Caco-2 (cell line): Measurements from ENCODE around the gene CCT7. TPM values are rescaled to one million over a fixed set of nuclear protein-coding genes. Genes with fewer than 3 reads are reported as not detected.

ENCODE experiments used
- BruUV-seq: library from RNA; stranded (reverse); fragments of 400-500 nt; replicated peaks from 2 replicates; lab custom pipeline; 2021; lab: Mats Ljungman, UMichigan
- CTCF ChIA-PET: fragments of 300-600 bp; sonication (Branson Sonifier 250); formaldehyde crosslinking; loops from one replicate; lab custom pipeline; 2022; ENCODE audit warnings: antibody characterized with exemption; lab: Charles Lee
- POLR2A ChIA-PET: fragments of 300-600 bp; sonication (Branson Sonifier 250); formaldehyde crosslinking; loops from one replicate; lab custom pipeline; 2022; ENCODE audit warnings: antibody characterized with exemption; lab: Charles Lee
- DNase-seq, 2 experiments: peaks; one replicate each; pipeline versions ENCODE4 v3.0.0 to v3.0.0-alpha.2; 2020 to 2022
- H3K27me3 ChIP-seq: replicated peaks from 2 replicates; pipeline ENCODE4 v1.6.0; 2011; ENCODE audit warnings: low read length; ENCODE audit not compliant: control insufficient read depth, insufficient read depth
- H3K36me3 ChIP-seq: 2 replicates; pipeline ENCODE4 v1.5.1; 2011; ENCODE audit warnings: low read length; ENCODE audit not compliant: control insufficient read depth, insufficient read depth
- H3K4me1 ChIP-seq: fragments of 250-450 bp; sonication (Bioruptor Pico); 2 replicates; pipeline ENCODE4 v1.5.1; 2020; ENCODE audit warnings: mild to moderate bottlenecking
- H3K4me3 ChIP-seq: 2 replicates; pipeline ENCODE4 v1.5.1; 2011; ENCODE audit warnings: low read depth, mild to moderate bottlenecking, control low read depth, low read length
- H3K9me3 ChIP-seq: fragments of 250-450 bp; sonication (Bioruptor Pico); 2 replicates; pipeline ENCODE4 v1.5.1; 2020; ENCODE audit warnings: mild to moderate bottlenecking, moderate library complexity
- H3K27ac Mint-ChIP-seq: one replicate; pipeline ENCODE4 v1.8.0; 2022; ENCODE audit warnings: mixed read lengths; ENCODE audit not compliant: unreplicated experiment
- H3K27me3 Mint-ChIP-seq: one replicate; pipeline ENCODE4 v1.8.0; 2022; ENCODE audit warnings: mixed read lengths; ENCODE audit not compliant: insufficient read depth, unreplicated experiment
- H3K36me3 Mint-ChIP-seq: one replicate; pipeline ENCODE4 v1.8.0; 2022; ENCODE audit warnings: mild to moderate bottlenecking, mixed read lengths; ENCODE audit not compliant: insufficient read depth, unreplicated experiment
- H3K4me1 Mint-ChIP-seq: one replicate; pipeline ENCODE4 v1.8.0; 2022; ENCODE audit warnings: low read depth, mixed read lengths; ENCODE audit not compliant: unreplicated experiment
- H3K4me3 Mint-ChIP-seq: one replicate; pipeline ENCODE4 v1.8.0; 2022; ENCODE audit warnings: mild to moderate bottlenecking, moderate library complexity, mixed read lengths; ENCODE audit not compliant: unreplicated experiment
- H3K9me3 Mint-ChIP-seq: one replicate; pipeline ENCODE4 v1.8.0; 2022; ENCODE audit warnings: mixed read lengths; ENCODE audit not compliant: unreplicated experiment
- intact Hi-C: fragments of 100-400 bp; cut with micrococcal nuclease; formaldehyde crosslinking; loops from one replicate; pipeline ENCODE4 v1.10.0; 2022; ENCODE audit not compliant: unreplicated experiment
- total RNA-seq: library from RNA; stranded (reverse); gene quantifications from 2 replicates; pipeline ENCODE4 v1.2.3, GENCODE V29; 2022
- TF ChIP-seq, protein P1 (sequence below), 2 experiments: fragments of 200-600 bp in 1 of 2; IDR thresholded peaks; 1 replicate in 1 of 2; 2 replicates in 1 of 2; pipeline versions ENCODE4 v1.5.1 to v1.8.0; 2011 to 2022; ENCODE audit warnings: antibody characterized with exemption in 1 of 2, control low read depth in 1 of 2, inconsistent platforms in 1 of 2, low read depth in 1 of 2, low read length in 1 of 2, mild to moderate bottlenecking in 1 of 2, moderate library complexity in 1 of 2; ENCODE audit not compliant: insufficient read depth in 1 of 2, severe bottlenecking in 1 of 2, unreplicated experiment in 1 of 2

CCT7 gene
- total RNA-seq, 1 experiment from 2014 or later, result 450 TPM

DNA sequence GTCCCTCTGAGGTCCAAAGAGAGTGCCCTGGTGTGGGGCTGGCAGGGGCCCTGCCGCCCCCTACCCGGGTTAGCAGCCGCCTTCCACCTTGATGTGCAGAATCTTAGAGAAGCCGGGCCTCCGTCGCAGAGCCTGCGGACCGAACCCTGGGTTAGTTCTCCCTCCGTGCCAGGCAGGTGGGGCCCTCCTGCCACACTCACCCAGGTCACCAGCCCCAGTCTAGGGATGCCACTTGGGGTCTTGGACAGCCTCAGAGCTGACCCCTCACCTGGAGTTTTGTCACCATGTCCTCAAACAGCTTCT, 24.8 kb downstream of the CCT7 start:
- Histone ChIP-seq H3K4me3 (no peak overlapping the region), H3K9me3 (no peaks in the 10 kb centered on the region), H3K4me1 (no peaks in the 10 kb centered on the region), H3K27me3 (no peaks in the 10 kb centered on the region), H3K36me3 (no peaks in the 10 kb centered on the region; the same call in 1 of the 2 replicates)
- no peak overlapping the region for H3K4me3 Mint-ChIP-seq
- H3K27me3 Mint-ChIP-seq, result no peaks in the 10 kb centered on the region
- intact Hi-C loops, result no loop called here
- H3K36me3 Mint-ChIP-seq, result peaks cover 44% of the 10 kb centered on the region
- H3K4me1 Mint-ChIP-seq, result no peaks in the 10 kb centered on the region
- CTCF ChIA-PET, result no interaction called here
- no peak for DNase-seq
- no TSS peak for BruUV-seq
- TF ChIP-seq, protein P1, sequence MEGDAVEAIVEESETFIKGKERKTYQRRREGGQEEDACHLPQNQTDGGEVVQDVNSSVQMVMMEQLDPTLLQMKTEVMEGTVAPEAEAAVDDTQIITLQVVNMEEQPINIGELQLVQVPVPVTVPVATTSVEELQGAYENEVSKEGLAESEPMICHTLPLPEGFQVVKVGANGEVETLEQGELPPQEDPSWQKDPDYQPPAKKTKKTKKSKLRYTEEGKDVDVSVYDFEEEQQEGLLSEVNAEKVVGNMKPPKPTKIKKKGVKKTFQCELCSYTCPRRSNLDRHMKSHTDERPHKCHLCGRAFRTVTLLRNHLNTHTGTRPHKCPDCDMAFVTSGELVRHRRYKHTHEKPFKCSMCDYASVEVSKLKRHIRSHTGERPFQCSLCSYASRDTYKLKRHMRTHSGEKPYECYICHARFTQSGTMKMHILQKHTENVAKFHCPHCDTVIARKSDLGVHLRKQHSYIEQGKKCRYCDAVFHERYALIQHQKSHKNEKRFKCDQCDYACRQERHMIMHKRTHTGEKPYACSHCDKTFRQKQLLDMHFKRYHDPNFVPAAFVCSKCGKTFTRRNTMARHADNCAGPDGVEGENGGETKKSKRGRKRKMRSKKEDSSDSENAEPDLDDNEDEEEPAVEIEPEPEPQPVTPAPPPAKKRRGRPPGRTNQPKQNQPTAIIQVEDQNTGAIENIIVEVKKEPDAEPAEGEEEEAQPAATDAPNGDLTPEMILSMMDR (IDR thresholded peaks at IDR 0.05; ENCODE audit: insufficient read depth in 1 of 2, low read depth in 1 of 2, low read length in 1 of 2, severe bottlenecking in 1 of 2, unreplicated experiment in 1 of 2), result no peak
- POLR2A ChIA-PET, result no interaction called here
- H3K27ac Mint-ChIP-seq, result no peak overlapping the region
- no peaks in the 10 kb centered on the region for H3K9me3 Mint-ChIP-seq

DNA sequence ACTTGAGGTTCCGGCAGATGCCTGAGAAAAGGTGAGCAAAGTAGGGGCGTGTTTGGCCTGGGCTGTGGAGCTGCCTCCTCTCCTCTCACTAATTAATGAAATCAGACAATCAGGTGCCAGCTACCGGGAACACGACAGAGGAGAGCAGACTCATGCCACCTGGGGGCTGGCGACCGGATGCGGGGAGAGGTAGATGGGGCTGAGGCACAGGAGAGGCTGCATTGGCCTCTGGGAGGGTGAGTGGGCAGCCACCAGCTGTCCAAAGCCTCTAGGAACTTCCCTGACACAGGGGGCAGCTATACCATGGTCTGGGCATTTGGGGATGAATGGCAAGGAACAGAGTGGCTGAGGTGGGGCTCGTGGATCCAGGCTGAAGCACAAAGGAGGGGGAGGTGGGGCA, 25.2 kb downstream of the CCT7 start:
- no TSS peak for BruUV-seq
- H3K9me3 ChIP-seq, result no peaks in the 10 kb centered on the region
- no peak overlapping the region for H3K27ac Mint-ChIP-seq
- H3K4me1 Mint-ChIP-seq, result no peaks in the 10 kb centered on the region
- no peak overlapping the region for H3K4me3 ChIP-seq
- H3K27me3 Mint-ChIP-seq, result no peaks in the 10 kb centered on the region
- no peaks in the 10 kb centered on the region for H3K4me1 ChIP-seq
- POLR2A ChIA-PET, result no interaction called here
- CTCF ChIA-PET, result no interaction called here
- H3K36me3 ChIP-seq, result no peaks in the 10 kb centered on the region; the same call in 1 of the 2 replicates
- intact Hi-C loops, result no loop called here
- TF ChIP-seq, protein P1 (IDR thresholded peaks at IDR 0.05; ENCODE audit: insufficient read depth in 1 of 2, low read depth in 1 of 2, low read length in 1 of 2, severe bottlenecking in 1 of 2, unreplicated experiment in 1 of 2), result no peak
- DNase-seq, result no peak
- H3K36me3 Mint-ChIP-seq, result peaks cover 40% of the 10 kb centered on the region
- no peak overlapping the region for H3K4me3 Mint-ChIP-seq
- no peaks in the 10 kb centered on the region for H3K9me3 Mint-ChIP-seq
- H3K27me3 ChIP-seq, result no peaks in the 10 kb centered on the region

DNA sequence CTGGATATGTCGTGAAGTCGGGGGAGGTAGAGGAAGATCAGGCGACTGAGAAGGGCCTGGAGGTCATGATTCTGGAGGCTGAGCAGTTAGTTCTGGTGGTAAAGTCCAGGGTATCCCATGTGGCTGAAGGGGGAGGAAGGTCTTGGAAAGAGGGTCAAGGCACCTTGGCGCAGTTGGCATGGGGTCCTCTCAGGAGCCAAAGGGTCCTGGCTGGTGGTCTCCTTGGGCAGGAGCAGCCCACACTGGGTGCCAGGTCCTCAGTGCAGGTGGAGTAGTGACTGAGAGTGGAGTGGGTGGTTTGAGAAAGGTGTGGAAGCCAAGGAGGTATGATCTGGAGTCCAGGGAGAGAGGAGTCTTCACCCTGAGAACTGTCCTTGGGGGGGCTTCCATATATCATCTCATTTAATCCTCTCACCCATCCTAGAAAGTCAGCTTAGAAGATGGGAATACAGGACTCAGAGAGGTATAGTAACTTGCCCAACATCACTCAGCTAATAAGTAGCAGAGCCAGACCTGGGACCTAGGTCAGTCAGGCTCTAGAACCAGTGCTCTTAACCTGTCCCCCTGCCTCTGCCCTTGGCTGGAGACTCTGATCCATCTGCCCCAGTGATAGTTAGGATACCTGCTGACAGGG, 25.7 kb downstream of the CCT7 start:
- CTCF ChIA-PET, result interaction anchor here (1.0 to 1.3 kb wide), 4 partner anchors 9 to 82 kb away, joined by 3 to 6 read pairs (median 4); partner anchors contain the start of gene PRADC1
- Mint-ChIP-seq H3K36me3 (peaks cover 34% of the 10 kb centered on the region), H3K9me3 (no peaks in the 10 kb centered on the region), H3K27ac (no peak overlapping the region), H3K4me1 (no peaks in the 10 kb centered on the region), H3K4me3 (no peak overlapping the region), H3K27me3 (no peaks in the 10 kb centered on the region)
- no peak for DNase-seq
- no peak overlapping the region for H3K4me3 ChIP-seq
- POLR2A ChIA-PET, result no interaction called here
- no TSS peak for BruUV-seq
- no peaks in the 10 kb centered on the region; the same call in 1 of the 2 replicates for H3K36me3 ChIP-seq
- H3K9me3 ChIP-seq, result no peaks in the 10 kb centered on the region
- TF ChIP-seq, protein P1 (IDR thresholded peaks at IDR 0.05; ENCODE audit: insufficient read depth in 1 of 2, low read depth in 1 of 2, low read length in 1 of 2, severe bottlenecking in 1 of 2, unreplicated experiment in 1 of 2), result no peak
- no peaks in the 10 kb centered on the region for H3K4me1 ChIP-seq
- intact Hi-C loops, result loop anchor here (2.0 kb wide), 1 partner anchor 45 kb away; the partner anchor contains the start of gene SMYD5
- H3K27me3 ChIP-seq, result no peaks in the 10 kb centered on the region
